ENCODE data around the gene INHBA. TPM values are rescaled to one million over a fixed set of nuclear protein-coding genes. Genes with fewer than 3 reads are reported as not detected.

INHBA gene
- polyA plus RNA-seq, 1 donor (not counting 4 experiments of a cell fraction or from before 2014, with no cell fraction given), result 51.4 TPM

DNA sequence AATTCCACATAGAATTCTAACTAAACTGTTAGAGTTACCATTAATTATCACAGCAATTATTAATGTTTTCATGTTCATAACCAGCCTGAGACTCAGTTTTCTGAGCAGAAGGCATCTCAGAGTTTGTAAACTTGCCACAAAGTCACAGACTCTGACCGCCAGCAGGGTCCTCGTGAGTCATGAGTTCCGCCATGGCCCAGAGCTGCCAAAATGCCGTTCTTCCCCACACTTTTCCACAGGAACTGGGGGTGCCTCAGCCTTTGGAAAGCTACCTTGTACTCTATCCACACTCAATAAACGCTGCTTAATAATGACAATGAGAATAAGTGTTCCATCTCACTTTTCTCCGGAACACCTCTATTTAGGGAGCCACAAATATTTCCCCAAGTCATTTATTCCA is 22.1 kb upstream of the INHBA start:
- Histone ChIP-seq H3K9me1 (ENCODE audit: control insufficient read depth, extremely low read depth, insufficient read depth, low read length) (no peaks in the 10 kb centered on the region), H3K27me3 (ENCODE audit: control insufficient read depth, extremely low read depth, insufficient read depth, low read length) (peaks cover 2% of the 10 kb centered on the region), H3K36me3 (ENCODE audit: control insufficient read depth in 2 of 2, extremely low read depth in 1 of 2, insufficient read depth in 2 of 2, low read length in 2 of 2) (no peaks in the 10 kb centered on the region), H2AFZ (ENCODE audit: control insufficient read depth, low read length) (no peak overlapping the region), H3K27ac (ENCODE audit: control insufficient read depth, insufficient read depth, low read length) (no peak overlapping the region), H3K4me2 (ENCODE audit: control insufficient read depth, extremely low read depth, insufficient read depth, low read depth, low read length) (no peak overlapping the region), H3K9ac (ENCODE audit: control insufficient read depth, extremely low read depth, insufficient read depth, low read length) (no peak overlapping the region), H3K79me2 (ENCODE audit: control insufficient read depth, insufficient read depth, low read length) (no peaks in the 10 kb centered on the region), H3K4me1 (ENCODE audit: control insufficient read depth, extremely low read depth, insufficient read depth, low read length) (no peaks in the 10 kb centered on the region), H4K20me1 (ENCODE audit: control insufficient read depth, extremely low read depth, insufficient read depth, low read length) (no peaks in the 10 kb centered on the region), H3K4me3 (ENCODE audit: control insufficient read depth in 2 of 3, extremely low read depth in 1 of 3, insufficient read depth in 2 of 3, low read depth in 1 of 3, low read length in 3 of 3) (no peak overlapping the region), H3K9me3 (ENCODE audit: control insufficient read depth, low read depth, low read length) (no peaks in the 10 kb centered on the region)
- DNase-seq (ENCODE audit: low read depth, low spot score) (no peak), FAIRE-seq (no peak)
- TF ChIP-seq EZH2 (IDR thresholded peaks at IDR 0.05; ENCODE audit: low read length), result no peak
- TF ChIP-seq, protein P1, sequence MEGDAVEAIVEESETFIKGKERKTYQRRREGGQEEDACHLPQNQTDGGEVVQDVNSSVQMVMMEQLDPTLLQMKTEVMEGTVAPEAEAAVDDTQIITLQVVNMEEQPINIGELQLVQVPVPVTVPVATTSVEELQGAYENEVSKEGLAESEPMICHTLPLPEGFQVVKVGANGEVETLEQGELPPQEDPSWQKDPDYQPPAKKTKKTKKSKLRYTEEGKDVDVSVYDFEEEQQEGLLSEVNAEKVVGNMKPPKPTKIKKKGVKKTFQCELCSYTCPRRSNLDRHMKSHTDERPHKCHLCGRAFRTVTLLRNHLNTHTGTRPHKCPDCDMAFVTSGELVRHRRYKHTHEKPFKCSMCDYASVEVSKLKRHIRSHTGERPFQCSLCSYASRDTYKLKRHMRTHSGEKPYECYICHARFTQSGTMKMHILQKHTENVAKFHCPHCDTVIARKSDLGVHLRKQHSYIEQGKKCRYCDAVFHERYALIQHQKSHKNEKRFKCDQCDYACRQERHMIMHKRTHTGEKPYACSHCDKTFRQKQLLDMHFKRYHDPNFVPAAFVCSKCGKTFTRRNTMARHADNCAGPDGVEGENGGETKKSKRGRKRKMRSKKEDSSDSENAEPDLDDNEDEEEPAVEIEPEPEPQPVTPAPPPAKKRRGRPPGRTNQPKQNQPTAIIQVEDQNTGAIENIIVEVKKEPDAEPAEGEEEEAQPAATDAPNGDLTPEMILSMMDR (optimal IDR thresholded peaks at IDR 0.05 in 1 of 3, IDR thresholded peaks at IDR 0.05 in 1 of 3, conservative IDR thresholded peaks at IDR 0.05 in 1 of 3; ENCODE audit: extremely low read depth in 1 of 3, insufficient read depth in 2 of 3, low read length in 3 of 3), result no peak
- dilution Hi-C loops (cut with MboI; ENCODE audit: extremely low pct_ligation_motif_present, low sequenced_read_pairs), result no loop called here

DNA sequence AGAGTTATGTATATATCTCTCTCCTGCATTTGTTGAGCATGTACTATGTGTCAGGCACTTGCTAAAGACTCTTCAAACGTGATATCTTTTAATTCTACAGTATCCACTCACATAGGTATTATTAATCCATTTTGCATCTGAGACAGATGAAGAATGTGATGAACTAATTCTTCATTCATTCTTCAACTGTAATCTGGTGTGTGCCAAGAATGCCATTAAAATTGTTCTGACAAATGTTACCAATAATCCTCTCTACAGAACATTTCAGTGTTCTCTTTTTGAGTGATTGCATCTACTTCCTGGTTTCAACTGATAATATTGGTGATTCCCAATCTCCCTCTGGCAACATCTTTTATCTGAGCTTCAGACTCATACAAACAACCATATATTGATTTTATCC is 18.0 kb upstream of the INHBA start:
- dilution Hi-C loops (cut with MboI; ENCODE audit: extremely low pct_ligation_motif_present, low sequenced_read_pairs), result no loop called here
- TF ChIP-seq, protein P1 (optimal IDR thresholded peaks at IDR 0.05 in 1 of 3, IDR thresholded peaks at IDR 0.05 in 1 of 3, conservative IDR thresholded peaks at IDR 0.05 in 1 of 3; ENCODE audit: extremely low read depth in 1 of 3, insufficient read depth in 2 of 3, low read length in 3 of 3), result no peak
- no peak for TF ChIP-seq EZH2 (IDR thresholded peaks at IDR 0.05; ENCODE audit: low read length)
- Histone ChIP-seq H3K27ac (ENCODE audit: control insufficient read depth, insufficient read depth, low read length) (no peak overlapping the region), H2AFZ (ENCODE audit: control insufficient read depth, low read length) (no peak overlapping the region), H3K27me3 (ENCODE audit: control insufficient read depth, extremely low read depth, insufficient read depth, low read length) (peaks cover 10% of the 10 kb centered on the region), H3K79me2 (ENCODE audit: control insufficient read depth, insufficient read depth, low read length) (no peaks in the 10 kb centered on the region), H3K9me3 (ENCODE audit: control insufficient read depth, low read depth, low read length) (no peaks in the 10 kb centered on the region), H4K20me1 (ENCODE audit: control insufficient read depth, extremely low read depth, insufficient read depth, low read length) (no peaks in the 10 kb centered on the region), H3K9ac (ENCODE audit: control insufficient read depth, extremely low read depth, insufficient read depth, low read length) (no peak overlapping the region), H3K4me3 (ENCODE audit: control insufficient read depth in 2 of 3, extremely low read depth in 1 of 3, insufficient read depth in 2 of 3, low read depth in 1 of 3, low read length in 3 of 3) (no peak overlapping the region), H3K36me3 (ENCODE audit: control insufficient read depth in 2 of 2, extremely low read depth in 1 of 2, insufficient read depth in 2 of 2, low read length in 2 of 2) (no peaks in the 10 kb centered on the region), H3K9me1 (ENCODE audit: control insufficient read depth, extremely low read depth, insufficient read depth, low read length) (no peaks in the 10 kb centered on the region), H3K4me2 (ENCODE audit: control insufficient read depth, extremely low read depth, insufficient read depth, low read depth, low read length) (no peak overlapping the region), H3K4me1 (ENCODE audit: control insufficient read depth, extremely low read depth, insufficient read depth, low read length) (no peaks in the 10 kb centered on the region)
- DNase-seq (ENCODE audit: low read depth, low spot score) (no peak), FAIRE-seq (no peak)

Measured in keratinocyte (primary cell).